NCI-H345 treated with DMSO at 0.1 percent for 48 hours (cell line): Measurements from ENCODE around the gene C2CD4C.
A peak's percentile ranks its signal among the peaks of the same experiment; 100 is the strongest.
"Not testable (repeated sequence)": the region's sequence is repeated elsewhere in the genome, so short reads cannot be mapped to it uniquely, and the experiment has no call there.

Source experiments
- DNase-seq: peaks from one replicate; lab custom pipeline; 2025; ENCODE audit not compliant: unreplicated experiment; lab: John Stamatoyannopoulos, UW

Gene C2CD4C

DNA sequence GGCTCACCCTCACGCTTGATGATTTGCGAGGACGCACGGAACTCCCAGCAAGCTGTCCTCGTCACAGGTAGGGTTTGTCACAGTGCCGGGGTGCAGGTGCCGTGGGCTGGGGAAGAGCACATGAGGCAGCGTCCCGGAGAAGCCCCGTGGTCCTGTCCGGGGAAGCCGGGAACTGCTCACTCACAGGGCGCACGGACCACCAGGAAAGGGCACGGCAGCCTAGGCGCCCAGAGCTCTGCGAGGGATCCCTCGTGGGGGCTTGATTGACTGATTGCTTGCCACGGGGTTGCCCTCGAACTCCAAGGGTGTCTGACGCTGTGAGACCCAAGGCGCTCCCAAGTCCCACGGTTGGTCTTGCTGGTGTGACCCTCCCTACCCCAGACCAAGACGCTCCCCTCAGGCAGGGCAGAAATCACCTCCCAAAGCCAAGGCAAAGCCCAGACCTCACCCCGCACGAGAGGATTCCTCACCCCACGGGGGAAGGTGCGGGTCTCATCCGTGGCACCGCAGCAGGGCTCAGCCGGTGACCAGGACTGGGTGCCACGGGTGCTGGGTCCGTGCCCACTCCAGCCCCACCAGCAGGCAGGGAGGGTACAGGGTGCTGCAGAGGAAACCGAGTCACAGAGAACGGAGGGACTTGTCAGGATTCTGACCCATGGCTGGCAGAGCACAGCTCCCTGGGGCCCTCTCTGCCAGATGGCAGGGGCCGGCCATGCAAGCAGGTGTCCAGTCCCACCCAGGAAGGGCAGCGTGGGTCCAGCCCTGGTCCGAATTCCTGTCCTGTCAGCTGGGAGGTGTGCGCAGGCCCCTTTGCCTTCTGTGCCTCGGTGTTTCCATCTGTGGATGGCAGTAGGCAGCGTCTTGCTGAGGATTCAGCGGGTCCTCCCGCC is 7.7 kb downstream of the C2CD4C start:
- DNase-seq = peak; percentile 57

GRCh38 chr19:399370-399769 is 9.6 kb downstream of the C2CD4C start:
- no peak for DNase-seq

GRCh38 chr19:398719-399118 is 10.2 kb downstream of the C2CD4C start:
- DNase-seq = no peak

DNA sequence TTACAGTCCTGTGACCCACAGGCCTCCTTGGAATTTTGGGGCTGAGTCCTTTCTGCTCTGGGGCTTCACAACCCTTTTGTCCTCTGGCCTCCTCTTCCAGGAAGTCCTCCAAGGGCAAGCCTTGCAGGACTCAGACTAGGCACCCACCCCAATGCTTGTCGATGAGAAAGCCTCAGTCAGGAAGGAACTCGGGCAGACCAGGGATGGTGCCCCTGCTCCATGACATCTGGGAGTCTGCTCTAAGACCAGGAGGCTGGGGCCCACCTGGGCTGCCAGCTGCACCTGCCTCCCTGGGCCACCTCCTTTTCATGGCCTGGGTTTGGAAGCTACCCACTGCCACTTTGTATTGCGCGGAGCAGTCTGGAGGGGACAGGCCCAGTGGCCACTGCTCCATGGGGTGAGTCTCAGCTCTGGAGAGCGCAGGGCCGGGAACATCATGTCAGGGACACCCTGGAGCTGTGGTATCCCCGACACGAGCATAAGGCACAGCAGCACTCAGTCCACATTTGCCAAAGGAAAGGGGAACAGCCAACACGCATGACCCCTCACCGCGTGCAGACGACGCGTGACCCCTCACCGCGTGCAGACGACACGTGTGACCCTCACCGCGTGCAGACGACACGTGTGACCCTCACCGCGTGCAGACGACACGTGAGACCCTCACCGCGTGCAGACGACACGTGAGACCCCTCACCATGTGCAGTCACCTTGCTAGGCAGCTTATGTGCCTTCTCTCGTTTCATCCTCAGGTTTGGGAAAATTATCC is 10.8 kb downstream of the C2CD4C start:
- DNase-seq = no peak

- no peak for DNase-seq
Measured at GRCh38 chr19:397321-397720, 11.6 kb downstream of the C2CD4C start.

- DNase-seq = no peak
Measured at GRCh38 chr19:395467-395866, 13.5 kb downstream of the C2CD4C start.

GRCh38 chr19:394857-395256 is 14.1 kb downstream of the C2CD4C start:
- DNase-seq = not testable (repeated sequence)

- DNase-seq = not testable (repeated sequence)
Measured at GRCh38 chr19:393560-393959, 15.4 kb downstream of the C2CD4C start.

DNA sequence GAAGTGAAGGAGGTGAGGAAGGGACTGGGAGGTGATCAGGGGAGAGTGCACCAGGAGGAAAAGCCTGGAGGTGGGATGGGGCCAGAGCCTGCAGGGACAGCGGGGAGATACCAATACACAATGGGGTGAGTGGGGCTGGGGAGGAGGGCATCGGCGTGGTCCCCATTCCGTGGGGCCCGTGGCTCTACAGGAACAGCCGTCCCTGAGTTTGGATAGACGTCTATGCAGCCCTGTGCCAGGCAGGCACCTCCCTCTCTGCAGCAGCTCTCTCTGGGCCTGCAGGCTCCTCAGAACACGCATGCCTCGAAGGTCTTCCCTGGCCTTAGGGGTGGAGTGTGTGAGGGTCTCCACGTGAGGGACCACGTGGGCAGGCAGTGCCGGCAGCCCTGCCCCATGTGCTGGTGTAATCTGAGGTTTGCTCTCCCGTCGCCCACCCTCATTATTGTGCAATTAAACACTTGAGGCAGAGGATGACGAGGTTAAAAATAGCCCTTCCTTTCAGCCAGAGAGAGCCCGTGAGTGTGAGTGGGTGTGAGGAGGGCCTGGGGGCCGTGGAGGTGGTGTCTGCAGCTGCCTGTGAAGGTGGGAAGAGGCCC is 16.5 kb downstream of the C2CD4C start:
- DNase-seq = no peak

DNA sequence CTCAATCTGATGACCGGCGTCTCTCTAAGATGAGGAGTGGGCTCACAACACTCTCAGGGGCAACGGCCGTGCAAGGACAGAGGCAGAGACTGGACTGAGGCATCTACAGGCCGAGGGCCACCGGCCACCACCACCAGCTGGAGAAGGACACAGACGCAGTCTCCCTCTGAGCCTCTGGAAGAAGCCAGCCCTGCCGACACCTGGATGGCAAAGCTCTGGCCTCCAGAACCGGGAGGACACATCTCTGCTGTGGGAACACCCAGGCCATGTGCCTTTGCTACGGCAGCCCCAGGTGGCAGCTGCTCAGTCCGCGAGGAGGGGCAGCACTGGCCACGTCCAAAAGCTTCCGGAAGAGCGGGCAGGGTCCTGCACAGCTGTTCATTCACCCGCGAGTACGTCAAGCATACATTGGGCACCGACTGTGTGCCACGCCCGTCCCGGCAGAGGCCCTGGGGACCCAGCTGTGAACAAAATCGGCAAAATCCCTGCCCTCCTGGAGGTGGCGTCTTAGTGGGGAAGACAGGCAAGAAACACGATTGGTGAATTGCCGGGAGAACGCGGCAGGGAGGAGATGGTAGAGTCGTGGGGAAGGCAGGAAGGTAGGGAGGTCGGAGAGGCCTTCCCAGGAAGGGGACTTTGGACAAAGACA is 17.1 kb downstream of the C2CD4C start:
- no peak for DNase-seq

GRCh38 chr19:391207-391557 is 17.8 kb downstream of the C2CD4C start:
- DNase-seq = no peak

DNA sequence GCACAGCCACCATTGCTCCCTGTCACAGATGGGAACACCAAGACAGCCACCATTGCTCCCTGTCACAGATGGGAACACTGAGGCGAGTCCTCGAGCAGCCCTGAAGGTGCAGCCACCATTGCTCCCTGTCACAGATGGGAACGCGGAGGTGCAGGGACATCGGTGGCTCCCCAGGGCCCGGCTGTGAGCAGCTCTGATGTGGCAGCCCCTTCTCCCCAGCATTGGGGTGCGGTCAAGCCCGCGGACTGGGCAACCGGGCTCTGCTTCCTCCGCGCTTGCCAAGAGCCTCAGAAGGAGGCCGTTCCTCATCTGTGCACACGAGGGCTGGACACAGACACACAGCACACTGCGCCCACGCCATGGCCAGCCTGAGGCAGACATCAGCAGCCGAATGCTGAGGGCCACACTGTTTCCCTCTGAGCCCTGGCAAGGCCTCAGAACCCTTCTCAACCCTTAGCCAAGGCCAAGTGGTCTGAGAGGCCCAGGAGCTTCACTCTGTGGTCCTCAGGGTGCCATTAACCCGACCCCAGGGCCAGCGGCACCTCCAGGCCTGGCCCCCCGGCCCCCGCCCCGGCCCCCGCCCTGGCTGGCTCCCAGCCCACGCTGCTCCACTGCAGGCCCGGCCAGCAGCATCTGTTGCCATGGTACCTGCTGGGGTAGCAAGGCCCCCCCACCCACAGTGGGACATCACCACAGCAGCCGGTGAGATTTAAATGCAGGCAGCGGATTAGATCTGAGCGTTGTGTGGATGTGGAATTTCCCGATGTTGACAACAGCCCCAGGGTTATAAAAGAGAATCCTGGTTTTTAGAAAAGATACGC is 18.4 kb downstream of the C2CD4C start:
- no peak for DNase-seq

DNA sequence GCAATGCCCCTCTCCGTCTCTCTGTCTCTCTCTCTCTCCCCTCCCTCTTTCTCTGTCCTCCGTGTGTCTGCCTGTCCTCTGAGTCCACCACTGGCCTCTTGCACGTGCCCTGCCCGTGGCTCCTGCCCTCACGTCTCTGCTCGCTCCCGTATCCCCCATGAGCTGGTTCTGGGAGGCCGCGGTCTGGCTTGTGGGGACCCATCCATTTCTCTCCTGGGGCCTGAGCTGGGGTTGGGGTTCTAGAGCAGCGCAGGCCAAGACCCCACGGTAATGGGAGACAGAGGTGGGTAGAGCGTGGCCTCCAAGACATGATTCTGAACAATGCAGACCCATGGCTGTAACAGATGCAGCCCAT is 19.0 kb downstream of the C2CD4C start:
- no peak for DNase-seq

DNA sequence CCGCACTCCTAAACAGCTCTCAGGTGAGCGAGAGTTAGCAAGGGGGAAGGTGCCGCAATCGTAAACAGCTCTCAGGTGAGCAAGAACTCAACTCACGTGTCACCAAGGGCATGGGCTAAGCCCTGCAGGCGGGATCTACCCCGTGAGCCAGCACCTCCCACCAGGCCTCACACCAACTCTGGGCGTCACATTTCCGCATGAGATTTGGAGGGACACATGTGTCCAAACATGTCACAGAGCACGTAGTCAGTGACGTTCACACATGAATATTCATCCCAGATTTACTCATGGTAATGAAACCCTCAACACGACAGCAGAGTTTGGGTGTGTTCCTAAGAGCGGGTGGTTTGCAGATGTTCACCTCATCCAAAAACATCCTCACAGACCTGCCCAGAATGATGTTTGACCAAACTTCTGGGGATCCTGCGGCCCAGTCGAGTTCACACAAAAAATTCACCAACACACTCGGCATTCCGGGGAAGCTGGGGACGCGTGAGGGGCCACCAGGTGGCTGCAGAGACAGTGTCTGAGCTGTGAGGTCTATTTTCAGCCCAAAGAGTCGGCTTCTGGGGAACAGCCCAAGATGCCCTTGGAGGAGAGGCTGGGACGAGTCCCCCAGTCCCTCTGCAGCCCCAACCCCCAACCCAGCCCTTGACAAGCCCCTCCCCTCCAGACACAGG is 19.6 kb downstream of the C2CD4C start:
- no peak for DNase-seq

- DNase-seq = no peak
Measured at GRCh38 chr19:388691-389090, 20.3 kb downstream of the C2CD4C start.

GRCh38 chr19:387777-388176 is 21.2 kb downstream of the C2CD4C start:
- no peak for DNase-seq

GRCh38 chr19:386632-387301 is 22.2 kb downstream of the C2CD4C start:
- DNase-seq = not testable (repeated sequence)

GRCh38 chr19:386189-386588 is 22.8 kb downstream of the C2CD4C start:
- not testable (repeated sequence) for DNase-seq

- DNase-seq = no peak
Measured at GRCh38 chr19:384799-385169, 24.2 kb downstream of the C2CD4C start.
